BE2C (cell line): ENCODE measurements around the gene PLOD2.
A peak's percentile ranks its signal among the peaks of the same experiment; 100 is the strongest.

Experiments
- DNase-seq: peaks from one replicate; pipeline ENCODE4 v3.0.0-alpha.2; 2020
- H3K27me3 ChIP-seq: fragments of 250-450 bp; sonication (Bioruptor Pico); 2 replicates; pipeline ENCODE4 v1.5.1; 2020; ENCODE audit warnings: mild to moderate bottlenecking
- H3K36me3 ChIP-seq: fragments of 250-450 bp; sonication (Bioruptor Pico); 2 replicates; pipeline ENCODE4 v1.5.1; 2020; ENCODE audit warnings: mild to moderate bottlenecking
- H3K4me1 ChIP-seq: fragments of 250-450 bp; sonication (Bioruptor Pico); 2 replicates; pipeline ENCODE4 v1.5.1; 2020
- H3K4me3 ChIP-seq: 2 replicates; pipeline ENCODE4 v1.5.1; 2011; ENCODE audit warnings: low read depth, low read length
- H3K9me3 ChIP-seq: fragments of 250-450 bp; sonication (Bioruptor Pico); 2 replicates; pipeline ENCODE4 v1.5.1; 2020
- CTCF ChIP-seq: IDR thresholded peaks from 2 replicates; pipeline ENCODE4 v1.5.1; 2012; ENCODE audit warnings: mild to moderate bottlenecking, low read depth, low read length

The PLOD2 gene

GRCh38 chr3:146077181-146077580 is 83.8 kb downstream of the PLOD2 start:
- Histone ChIP-seq H3K27me3 (no peaks in the 10 kb centered on the region; the same call in 1 of the 2 replicates), H3K4me3 (no peak overlapping the region), H3K9me3 (no peaks in the 10 kb centered on the region), H3K4me1 (no peaks in the 10 kb centered on the region), H3K36me3 (no peaks in the 10 kb centered on the region)
- no peak for DNase-seq
- TF ChIP-seq CTCF: no peak

- DNase-seq: no peak
- no peaks in the 10 kb centered on the region for H3K36me3 ChIP-seq
These were observed 88.2 kb downstream of the PLOD2 start for GRCh38 chr3:146072824-146073223.

GRCh38 chr3:146072061-146072460 is 88.9 kb downstream of the PLOD2 start:
- H3K36me3 ChIP-seq: no peaks in the 10 kb centered on the region
- TF ChIP-seq CTCF: no peak
- H3K9me3 ChIP-seq: no peaks in the 10 kb centered on the region
- no peaks in the 10 kb centered on the region; the same call in 1 of the 2 replicates for H3K27me3 ChIP-seq
- DNase-seq: no peak
- no peaks in the 10 kb centered on the region for H3K4me1 ChIP-seq
- H3K4me3 ChIP-seq: no peak overlapping the region

More at GRCh38 chr3:146072824-146073223, 88.2 kb downstream of the PLOD2 start:
- Histone ChIP-seq H3K4me1 (no peaks in the 10 kb centered on the region), H3K9me3 (no peaks in the 10 kb centered on the region), H3K27me3 (no peaks in the 10 kb centered on the region; the same call in 1 of the 2 replicates), H3K4me3 (no peak overlapping the region)
- TF ChIP-seq CTCF: no peak

- Histone ChIP-seq H3K27me3 (no peaks in the 10 kb centered on the region; the same call in 1 of the 2 replicates), H3K4me1 (no peaks in the 10 kb centered on the region), H3K36me3 (no peaks in the 10 kb centered on the region), H3K9me3 (no peaks in the 10 kb centered on the region), H3K4me3 (no peak overlapping the region)
- no peak for TF ChIP-seq CTCF
- no peak for DNase-seq
These were observed 89.4 kb downstream of the PLOD2 start for GRCh38 chr3:146071632-146072031.

- Histone ChIP-seq H3K27me3 (no peaks in the 10 kb centered on the region; the same call in none of the 2 replicates), H3K4me1 (no peaks in the 10 kb centered on the region), H3K9me3 (no peaks in the 10 kb centered on the region), H3K4me3 (no peak overlapping the region), H3K36me3 (no peaks in the 10 kb centered on the region)
- no peak for DNase-seq
- TF ChIP-seq CTCF: no peak
These were observed 93.9 kb downstream of the PLOD2 start for GRCh38 chr3:146067048-146067447.

GRCh38 chr3:146065573-146066006 is 95.4 kb downstream of the PLOD2 start:
- no peak overlapping the region for H3K4me3 ChIP-seq
- no peaks in the 10 kb centered on the region for H3K4me1 ChIP-seq
- no peaks in the 10 kb centered on the region for H3K36me3 ChIP-seq
- TF ChIP-seq CTCF: peak; percentile 73
- H3K9me3 ChIP-seq: no peaks in the 10 kb centered on the region
- H3K27me3 ChIP-seq: no peaks in the 10 kb centered on the region; the same call in 1 of the 2 replicates
- peak; percentile 10 for DNase-seq
